Neural cell (in vitro differentiated cells): Measurements from ENCODE around the gene DIP2C. TPM values are rescaled to one million over a fixed set of nuclear protein-coding genes. Genes with fewer than 3 reads are reported as not detected.

Source experiments
- H2AFZ ChIP-seq: fragments of 200-600, 300-800 bp; sonication (generic), shearing (Covaris generic); 2 replicates; pipeline ENCODE4 v1.6.0; 2014; ENCODE audit warnings: low read depth, mild to moderate bottlenecking, antibody characterized with exemption, low read length, moderate library complexity
- H3F3A ChIP-seq: fragments of 200-600 bp; shearing (Covaris generic); 2 replicates; pipeline ENCODE4 v1.6.1; 2016; ENCODE audit warnings: mild to moderate bottlenecking, moderate library complexity, mixed read lengths, antibody characterized with exemption, low read length; ENCODE audit not compliant: insufficient read depth, poor library complexity, severe bottlenecking
- H3K27ac ChIP-seq: fragments of 200-600, 300-800 bp; sonication (generic), shearing (Covaris generic); 2 replicates; pipeline ENCODE4 v1.5.1; 2014; ENCODE audit warnings: mild to moderate bottlenecking, low read length, moderate library complexity
- H3K27me3 ChIP-seq: fragments of 300-800, 200-600 bp; sonication (generic), shearing (Covaris generic); 2 replicates; pipeline ENCODE4 v1.6.0; 2014; ENCODE audit warnings: mild to moderate bottlenecking, low read depth, low read length, moderate library complexity; ENCODE audit not compliant: insufficient read depth
- H3K36me3 ChIP-seq: fragments of 300-800, 200-600 bp; sonication (generic), shearing (Covaris generic); 2 replicates; pipeline ENCODE4 v1.5.1; 2014; ENCODE audit warnings: mild to moderate bottlenecking, antibody characterized with exemption, low read length, moderate library complexity; ENCODE audit not compliant: insufficient read depth
- H3K4me2 ChIP-seq: fragments of 300-800, 200-600 bp; sonication (generic), shearing (Covaris generic); 2 replicates; pipeline ENCODE4 v1.6.0; 2014; ENCODE audit warnings: mild to moderate bottlenecking, low read length
- H3K4me3 ChIP-seq: fragments of 300-800, 200-600 bp; sonication (generic), shearing (Covaris generic); 2 replicates; pipeline ENCODE4 v1.5.1; 2014; ENCODE audit warnings: mild to moderate bottlenecking, low read length, moderate library complexity
- H3K79me2 ChIP-seq: fragments of 200-600 bp; shearing (Covaris generic); replicated peaks from 2 replicates; pipeline ENCODE4 v1.6.0; 2014; ENCODE audit warnings: mild to moderate bottlenecking, low read length, moderate library complexity; ENCODE audit not compliant: insufficient read depth
- H3K9ac ChIP-seq: fragments of 300-800, 200-600 bp; sonication (generic), shearing (Covaris generic); 2 replicates; pipeline ENCODE4 v1.6.1; 2016; ENCODE audit warnings: mild to moderate bottlenecking, low read length, mixed read lengths
- H3K9me2 ChIP-seq: fragments of 200-600 bp; shearing (Covaris generic); 2 replicates; pipeline ENCODE4 v1.6.1; 2016; ENCODE audit warnings: mild to moderate bottlenecking, low read length, mixed read lengths; ENCODE audit not compliant: insufficient read depth
- H3K9me3 ChIP-seq: fragments of 200-600, 300-800 bp; sonication (generic), shearing (Covaris generic); 2 replicates; pipeline ENCODE4 v1.6.1; 2016; ENCODE audit warnings: mild to moderate bottlenecking, mixed run types, low read length, moderate library complexity, mixed read lengths
- H4K20me1 ChIP-seq: fragments of 200-600 bp; shearing (Covaris generic); 2 replicates; pipeline ENCODE4 v1.6.1; 2016; ENCODE audit warnings: mild to moderate bottlenecking, mixed run types; ENCODE audit not compliant: insufficient read depth
- EP300 ChIP-seq: fragments of 450-650 bp; conservative IDR thresholded peaks from 2 replicates; pipeline ENCODE4 v1.6.1; 2014; ENCODE audit warnings: antibody characterized with exemption, mild to moderate bottlenecking, moderate library complexity; ENCODE audit not compliant: poor library complexity, severe bottlenecking
- EZH2 ChIP-seq: fragments of 200-600, 300-800 bp; shearing (Covaris generic), sonication (generic); IDR thresholded peaks from 2 replicates; pipeline ENCODE4 v1.6.1; 2014; ENCODE audit warnings: antibody characterized with exemption, low read length, borderline replicate concordance, mild to moderate bottlenecking; ENCODE audit not compliant: insufficient read depth, poor library complexity, severe bottlenecking
- MXI1 ChIP-seq: fragments of 450-650 bp; conservative IDR thresholded peaks from 2 replicates; pipeline ENCODE4 v1.6.1; 2014; ENCODE audit warnings: antibody characterized with exemption, mild to moderate bottlenecking; ENCODE audit not compliant: poor library complexity, severe bottlenecking
- POLR2AphosphoS5 ChIP-seq: IDR thresholded peaks from 2 replicates; pipeline ENCODE4 v1.6.1; 2012
- RAD21 ChIP-seq: fragments of 450-650 bp; conservative IDR thresholded peaks from 2 replicates; pipeline ENCODE4 v1.6.1; 2014; ENCODE audit warnings: antibody characterized with exemption, mild to moderate bottlenecking, moderate library complexity
- REST ChIP-seq: IDR thresholded peaks from 2 replicates; pipeline ENCODE4 v1.6.1; 2012; ENCODE audit warnings: borderline replicate concordance
- SMC3 ChIP-seq: fragments of 450-650 bp; conservative IDR thresholded peaks from 2 replicates; pipeline ENCODE4 v1.6.1; 2014; ENCODE audit warnings: antibody characterized with exemption, mild to moderate bottlenecking, moderate library complexity; ENCODE audit not compliant: poor library complexity
- TAF1 ChIP-seq: IDR thresholded peaks from 2 replicates; pipeline ENCODE4 v1.6.1; 2012; ENCODE audit warnings: low read depth
- polyA plus RNA-seq: library from polyadenylated mRNA; depleted of rRNA; stranded (reverse); fragments of >200 nt; gene quantifications from 2 replicates; pipeline ENCODE4 v1.2.3, GENCODE V29; 2014
- TF ChIP-seq, protein P1 (sequence below): fragments of 450-650 bp; IDR thresholded peaks from 2 replicates; pipeline ENCODE4 v1.5.1; 2014; ENCODE audit warnings: antibody characterized with exemption, mild to moderate bottlenecking, moderate library complexity; ENCODE audit not compliant: poor library complexity, severe bottlenecking

Gene DIP2C
- polyA plus RNA-seq, 1 donor from 2014 or later: 24.1 TPM

DNA sequence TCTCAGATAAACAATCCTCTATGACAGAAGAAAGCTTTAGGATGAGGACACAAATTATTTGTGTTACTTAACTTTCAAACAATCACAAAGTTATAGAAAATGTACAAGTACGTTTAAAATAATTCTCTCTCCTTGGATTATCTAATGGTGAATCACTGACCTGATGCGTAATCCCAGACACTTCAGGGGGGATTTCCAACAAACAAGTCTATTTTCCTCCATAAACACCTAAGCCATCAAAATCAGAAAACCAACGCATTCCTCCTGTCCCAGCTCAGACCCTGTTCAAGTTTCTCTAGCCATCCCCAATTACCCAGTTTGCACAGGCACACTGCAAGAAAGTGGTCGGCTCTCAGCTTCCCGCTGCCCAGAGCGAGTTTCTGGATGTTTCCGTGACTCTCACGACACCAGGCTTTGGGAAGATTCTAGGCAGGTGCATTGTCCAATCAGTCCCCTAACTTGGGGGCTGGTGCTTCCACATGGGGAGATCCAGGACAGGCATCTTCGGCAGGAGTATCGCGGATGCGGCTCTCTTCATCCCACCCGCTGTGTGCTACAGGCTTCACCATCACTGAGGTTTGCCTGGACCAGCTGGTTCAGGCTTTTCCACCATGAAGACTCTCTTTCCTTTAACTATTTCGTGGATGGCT is 354.2 kb downstream of the DIP2C start:
- H3K9ac ChIP-seq: no peak overlapping the region
- TF ChIP-seq SMC3: no peak
- H3K27ac ChIP-seq: no peak overlapping the region
- no peaks in the 10 kb centered on the region for H3F3A ChIP-seq
- no peaks in the 10 kb centered on the region for H3K9me2 ChIP-seq
- no peak overlapping the region for H2AFZ ChIP-seq
- H3K36me3 ChIP-seq: peaks cover 5% of the 10 kb centered on the region
- no peaks in the 10 kb centered on the region for H3K9me3 ChIP-seq
- no peaks in the 10 kb centered on the region for H3K27me3 ChIP-seq
- no peaks in the 10 kb centered on the region for H4K20me1 ChIP-seq
- H3K79me2 ChIP-seq: no peaks in the 10 kb centered on the region
- no peak overlapping the region for H3K4me3 ChIP-seq
- H3K4me2 ChIP-seq: no peak overlapping the region

GRCh38 chr10:331186-331585 is 358.3 kb downstream of the DIP2C start:
- TF ChIP-seq RAD21 (no peak), REST (no peak), EP300 (no peak), SMC3 (no peak), MXI1 (no peak), TAF1 (no peak), EZH2 (no peak), POLR2AphosphoS5 (no peak)
- Histone ChIP-seq H3F3A (no peaks in the 10 kb centered on the region), H3K9ac (no peak overlapping the region), H3K27me3 (no peaks in the 10 kb centered on the region), H3K4me3 (no peak overlapping the region), H2AFZ (no peak overlapping the region), H3K9me3 (no peaks in the 10 kb centered on the region), H3K27ac (no peak overlapping the region), H4K20me1 (no peaks in the 10 kb centered on the region), H3K36me3 (peaks cover 5% of the 10 kb centered on the region), H3K79me2 (no peaks in the 10 kb centered on the region), H3K4me2 (no peak overlapping the region), H3K9me2 (no peaks in the 10 kb centered on the region)

DNA sequence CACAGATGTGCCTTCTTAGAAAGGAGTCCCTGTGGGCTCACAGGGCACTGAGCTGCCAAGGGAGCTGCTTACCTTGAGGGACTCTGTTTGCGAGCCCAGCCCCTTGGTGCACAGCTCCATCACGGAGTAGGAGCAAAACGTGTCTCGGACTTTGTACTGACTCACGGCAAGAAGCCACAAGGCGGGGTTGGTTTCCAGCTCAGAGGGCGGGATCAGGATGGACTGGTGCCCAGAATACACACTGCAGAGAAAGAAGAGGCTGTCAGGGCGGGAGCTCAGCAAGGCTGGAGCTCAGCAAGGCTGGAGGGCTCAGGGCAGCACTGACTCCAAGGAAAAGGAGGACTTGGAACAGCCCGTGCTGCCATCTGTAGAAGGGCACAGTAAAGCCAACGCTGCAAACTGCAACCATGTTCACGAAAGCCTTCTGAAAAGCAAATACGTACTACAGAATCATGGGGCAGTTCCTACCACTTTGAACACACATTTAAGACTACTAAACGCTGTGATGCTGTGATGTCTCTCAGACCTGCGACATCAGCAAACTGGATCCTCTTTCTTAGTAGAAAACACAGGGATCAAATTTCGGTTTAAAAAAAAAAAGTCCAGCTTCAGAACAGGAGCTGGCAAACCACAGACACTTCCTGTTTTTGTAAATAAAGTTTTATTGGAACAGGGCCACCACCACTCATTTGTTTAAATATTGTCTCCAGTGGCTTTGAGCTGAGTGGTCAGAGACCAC is 359.9 kb downstream of the DIP2C start:
- no peak overlapping the region for H3K9ac ChIP-seq
- H4K20me1 ChIP-seq: no peaks in the 10 kb centered on the region
- no peak overlapping the region for H2AFZ ChIP-seq
- H3K27ac ChIP-seq: no peak overlapping the region
- no peak overlapping the region for H3K4me3 ChIP-seq
- no peaks in the 10 kb centered on the region for H3K79me2 ChIP-seq
- TF ChIP-seq EZH2 (no peak), SMC3 (no peak), RAD21 (no peak), TAF1 (no peak), EP300 (no peak), POLR2AphosphoS5 (no peak), MXI1 (no peak), REST (no peak)
- TF ChIP-seq, protein P1, sequence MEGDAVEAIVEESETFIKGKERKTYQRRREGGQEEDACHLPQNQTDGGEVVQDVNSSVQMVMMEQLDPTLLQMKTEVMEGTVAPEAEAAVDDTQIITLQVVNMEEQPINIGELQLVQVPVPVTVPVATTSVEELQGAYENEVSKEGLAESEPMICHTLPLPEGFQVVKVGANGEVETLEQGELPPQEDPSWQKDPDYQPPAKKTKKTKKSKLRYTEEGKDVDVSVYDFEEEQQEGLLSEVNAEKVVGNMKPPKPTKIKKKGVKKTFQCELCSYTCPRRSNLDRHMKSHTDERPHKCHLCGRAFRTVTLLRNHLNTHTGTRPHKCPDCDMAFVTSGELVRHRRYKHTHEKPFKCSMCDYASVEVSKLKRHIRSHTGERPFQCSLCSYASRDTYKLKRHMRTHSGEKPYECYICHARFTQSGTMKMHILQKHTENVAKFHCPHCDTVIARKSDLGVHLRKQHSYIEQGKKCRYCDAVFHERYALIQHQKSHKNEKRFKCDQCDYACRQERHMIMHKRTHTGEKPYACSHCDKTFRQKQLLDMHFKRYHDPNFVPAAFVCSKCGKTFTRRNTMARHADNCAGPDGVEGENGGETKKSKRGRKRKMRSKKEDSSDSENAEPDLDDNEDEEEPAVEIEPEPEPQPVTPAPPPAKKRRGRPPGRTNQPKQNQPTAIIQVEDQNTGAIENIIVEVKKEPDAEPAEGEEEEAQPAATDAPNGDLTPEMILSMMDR: no peak
- peaks cover 5% of the 10 kb centered on the region for H3K36me3 ChIP-seq
- H3K27me3 ChIP-seq: no peaks in the 10 kb centered on the region
- no peak overlapping the region for H3K4me2 ChIP-seq
- no peaks in the 10 kb centered on the region for H3K9me2 ChIP-seq
- H3F3A ChIP-seq: no peaks in the 10 kb centered on the region
- H3K9me3 ChIP-seq: no peaks in the 10 kb centered on the region
